ENCODE measurements around the gene VTCN1.
"Not testable (repeated sequence)": the region's sequence is repeated elsewhere in the genome, so short reads cannot be mapped to it uniquely, and the experiment has no call there.

The VTCN1 gene

GRCh38 chr1:117162816-117163215, 47.9 kb downstream of the VTCN1 start:
- no peak for DNase-seq

- no peak for DNase-seq
Measured at GRCh38 chr1:117161887-117162286, 48.8 kb downstream of the VTCN1 start.

- DNase-seq = not testable (repeated sequence)
Measured at GRCh38 chr1:117151305-117151704, 59.4 kb downstream of the VTCN1 start.

- DNase-seq = no peak
Measured at GRCh38 chr1:117150316-117150715, 60.4 kb downstream of the VTCN1 start.

- DNase-seq = no peak
Measured at GRCh38 chr1:117147856-117148588, 62.7 kb downstream of the VTCN1 start.

- DNase-seq = no peak
Measured at GRCh38 chr1:117147341-117147831, 63.3 kb downstream of the VTCN1 start.

GRCh38 chr1:117146575-117147340, 64.0 kb downstream of the VTCN1 start:
- DNase-seq = no peak

- no peak for DNase-seq
Measured at GRCh38 chr1:117146072-117146471, 64.7 kb downstream of the VTCN1 start.

GRCh38 chr1:117143871-117144270, 66.9 kb downstream of the VTCN1 start:
- no peak for DNase-seq

- no peak for DNase-seq
Measured at GRCh38 chr1:117143172-117143571, 67.6 kb downstream of the VTCN1 start.

- no peak for DNase-seq
Measured at GRCh38 chr1:117142200-117142599, 68.5 kb downstream of the VTCN1 start.

- DNase-seq = no peak
Measured at GRCh38 chr1:117138561-117138960, 72.2 kb downstream of the VTCN1 start.

GRCh38 chr1:117138106-117138505, 72.6 kb downstream of the VTCN1 start:
- no peak for DNase-seq

GRCh38 chr1:117137281-117137855, 73.4 kb downstream of the VTCN1 start:
- DNase-seq = no peak

GRCh38 chr1:117136749-117137148, 74.0 kb downstream of the VTCN1 start:
- DNase-seq = no peak

GRCh38 chr1:117135329-117135728, 75.4 kb downstream of the VTCN1 start:
- DNase-seq = no peak

- no peak for DNase-seq
Measured at GRCh38 chr1:117130526-117130925, 80.2 kb downstream of the VTCN1 start.

GRCh38 chr1:117128323-117129079, 82.2 kb downstream of the VTCN1 start:
- no peak for DNase-seq

- DNase-seq = no peak
Measured at GRCh38 chr1:117127795-117128194, 82.9 kb downstream of the VTCN1 start.

- DNase-seq = no peak
Measured at GRCh38 chr1:117124661-117125060, 86.1 kb downstream of the VTCN1 start.

- no peak for DNase-seq
Measured at GRCh38 chr1:117123274-117123673, 87.5 kb downstream of the VTCN1 start.

GRCh38 chr1:117122330-117123025, 88.2 kb downstream of the VTCN1 start:
- DNase-seq = no peak
